B cell (primary cell): ENCODE data around the gene PDE4DIP.
"Not testable (repeated sequence)": the region's sequence is repeated elsewhere in the genome, so short reads cannot be mapped to it uniquely, and the experiment has no call there.

ENCODE experiments used
- EZH2 ChIP-seq: IDR thresholded peaks from 2 replicates; pipeline ENCODE4 v1.6.1; 2012; ENCODE audit warnings: borderline replicate concordance, low read depth, mild to moderate bottlenecking, moderate library complexity, low read length; ENCODE audit not compliant: insufficient read depth, poor library complexity, severe bottlenecking
- TF ChIP-seq, protein P1 (sequence below): fragments of 200-600 bp; IDR thresholded peaks from one replicate; pipeline ENCODE4 v1.8.0; 2022; ENCODE audit warnings: antibody characterized with exemption, mild to moderate bottlenecking

DNA sequence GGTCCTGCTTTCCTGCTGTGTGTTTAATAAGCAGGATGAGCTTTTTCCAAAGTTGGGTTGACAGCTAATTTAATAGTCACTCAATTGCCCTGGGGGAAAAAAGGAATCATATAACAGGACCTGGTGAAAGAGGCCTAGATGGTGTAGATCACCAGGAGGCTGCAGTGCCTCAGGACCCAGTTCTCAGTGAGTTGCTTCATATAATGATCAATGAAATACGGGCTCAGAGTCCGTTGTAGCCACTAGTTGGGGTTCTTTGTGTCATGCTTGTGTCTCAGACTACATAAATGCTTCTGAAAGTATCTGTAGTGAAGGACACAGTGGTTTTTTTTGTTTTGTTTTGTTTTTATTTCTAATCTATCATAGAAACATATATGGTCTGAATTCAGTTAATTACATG, 164.5 kb downstream of the PDE4DIP start:
- TF ChIP-seq, protein P1, sequence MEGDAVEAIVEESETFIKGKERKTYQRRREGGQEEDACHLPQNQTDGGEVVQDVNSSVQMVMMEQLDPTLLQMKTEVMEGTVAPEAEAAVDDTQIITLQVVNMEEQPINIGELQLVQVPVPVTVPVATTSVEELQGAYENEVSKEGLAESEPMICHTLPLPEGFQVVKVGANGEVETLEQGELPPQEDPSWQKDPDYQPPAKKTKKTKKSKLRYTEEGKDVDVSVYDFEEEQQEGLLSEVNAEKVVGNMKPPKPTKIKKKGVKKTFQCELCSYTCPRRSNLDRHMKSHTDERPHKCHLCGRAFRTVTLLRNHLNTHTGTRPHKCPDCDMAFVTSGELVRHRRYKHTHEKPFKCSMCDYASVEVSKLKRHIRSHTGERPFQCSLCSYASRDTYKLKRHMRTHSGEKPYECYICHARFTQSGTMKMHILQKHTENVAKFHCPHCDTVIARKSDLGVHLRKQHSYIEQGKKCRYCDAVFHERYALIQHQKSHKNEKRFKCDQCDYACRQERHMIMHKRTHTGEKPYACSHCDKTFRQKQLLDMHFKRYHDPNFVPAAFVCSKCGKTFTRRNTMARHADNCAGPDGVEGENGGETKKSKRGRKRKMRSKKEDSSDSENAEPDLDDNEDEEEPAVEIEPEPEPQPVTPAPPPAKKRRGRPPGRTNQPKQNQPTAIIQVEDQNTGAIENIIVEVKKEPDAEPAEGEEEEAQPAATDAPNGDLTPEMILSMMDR, result not testable (repeated sequence)
- not testable (repeated sequence) for TF ChIP-seq EZH2
